EL (cell line): Measurements from ENCODE around the gene ARL13B.
A peak's percentile ranks its signal among the peaks of the same experiment; 100 is the strongest.
"Not testable (repeated sequence)": the region's sequence is repeated elsewhere in the genome, so short reads cannot be mapped to it uniquely, and the experiment has no call there.

Experiments used
- DNase-seq: peaks from one replicate; pipeline ENCODE4 v3.0.0-alpha.2; 2016

The ARL13B gene

GRCh38 chr3:94063496-94064119 is 83.7 kb downstream of the ARL13B start:
- peak; percentile 23 for DNase-seq

GRCh38 chr3:94064243-94064860 is 84.4 kb downstream of the ARL13B start:
- no peak for DNase-seq

GRCh38 chr3:94065122-94065521 is 85.2 kb downstream of the ARL13B start:
- DNase-seq: no peak

- DNase-seq: no peak
Observed at GRCh38 chr3:94065819-94066480, 86.0 kb downstream of the ARL13B start.

- DNase-seq: no peak
Observed at GRCh38 chr3:94066506-94067500, 86.8 kb downstream of the ARL13B start.

GRCh38 chr3:94069194-94069813 is 89.3 kb downstream of the ARL13B start:
- DNase-seq: peak; percentile 7

GRCh38 chr3:94070341-94070911 is 90.5 kb downstream of the ARL13B start:
- DNase-seq: no peak

- DNase-seq: no peak
Observed at GRCh38 chr3:94071713-94072284, 91.8 kb downstream of the ARL13B start.

GRCh38 chr3:94076055-94076454 is 96.1 kb downstream of the ARL13B start:
- DNase-seq: peak; percentile 32

GRCh38 chr3:94080552-94080951 is 100.6 kb downstream of the ARL13B start:
- not testable (repeated sequence) for DNase-seq

- no peak for DNase-seq
Observed at GRCh38 chr3:94081884-94082283, 101.9 kb downstream of the ARL13B start.

GRCh38 chr3:94082391-94082937 is 102.5 kb downstream of the ARL13B start:
- DNase-seq: no peak

- no peak for DNase-seq
Observed at GRCh38 chr3:94083261-94083660, 103.3 kb downstream of the ARL13B start.

GRCh38 chr3:94089126-94089525 is 109.2 kb downstream of the ARL13B start:
- DNase-seq: no peak

- no peak for DNase-seq
Observed at GRCh38 chr3:94092086-94092485, 112.1 kb downstream of the ARL13B start.

GRCh38 chr3:94093151-94093550 is 113.2 kb downstream of the ARL13B start:
- DNase-seq: no peak

GRCh38 chr3:94095111-94095510 is 115.2 kb downstream of the ARL13B start:
- no peak for DNase-seq

GRCh38 chr3:94098452-94098851 is 118.5 kb downstream of the ARL13B start:
- DNase-seq: no peak

GRCh38 chr3:94099311-94099710 is 119.4 kb downstream of the ARL13B start:
- no peak for DNase-seq

GRCh38 chr3:94101860-94102259 is 121.9 kb downstream of the ARL13B start:
- peak; percentile 2 for DNase-seq
